ENCODE results near the gene MTERF2.

MTERF2 gene

DNA sequence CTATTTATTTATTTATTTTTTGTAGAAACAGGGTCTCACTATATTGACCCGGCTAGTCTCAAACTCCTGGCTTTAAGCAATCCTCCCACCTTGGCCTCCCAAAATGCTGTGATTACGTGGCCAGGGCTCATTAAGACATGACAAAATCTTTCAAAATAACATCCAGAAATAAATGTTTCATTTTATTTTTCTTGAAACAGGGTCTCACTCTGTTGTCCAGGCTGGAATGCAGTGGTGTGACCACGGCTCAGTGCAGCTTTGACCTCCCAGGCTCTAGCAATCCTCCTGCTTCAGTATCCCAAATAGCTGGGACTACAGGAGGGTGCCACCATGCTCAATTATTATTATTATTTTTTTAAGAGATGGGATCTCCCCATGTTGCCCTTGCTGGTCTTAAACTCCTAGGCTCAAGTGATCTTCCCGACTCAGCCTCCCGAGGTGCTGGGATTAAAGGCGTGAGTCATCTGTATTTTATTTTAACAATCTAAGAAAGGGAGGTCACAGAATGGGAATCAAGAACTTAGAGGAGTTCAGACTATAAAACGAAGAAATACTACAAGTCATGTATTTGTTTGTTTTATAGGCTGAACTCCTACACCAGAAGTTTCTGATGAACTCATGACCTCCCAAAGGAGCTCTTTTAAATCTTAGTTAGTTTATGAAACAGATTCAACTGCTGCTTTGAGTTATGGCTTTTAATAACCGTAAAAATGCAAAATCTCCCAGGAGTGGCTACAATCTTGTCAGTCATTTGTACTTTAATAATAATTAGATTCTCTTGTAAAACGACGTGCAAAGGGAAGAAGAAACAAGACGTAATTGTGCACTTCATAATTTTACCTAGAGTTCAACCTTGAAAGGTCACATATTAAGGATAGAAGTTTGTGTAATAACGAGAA, 33.3 kb downstream of the MTERF2 start:
- DNase-seq (ENCODE audit: low spot score): no peak

DNA sequence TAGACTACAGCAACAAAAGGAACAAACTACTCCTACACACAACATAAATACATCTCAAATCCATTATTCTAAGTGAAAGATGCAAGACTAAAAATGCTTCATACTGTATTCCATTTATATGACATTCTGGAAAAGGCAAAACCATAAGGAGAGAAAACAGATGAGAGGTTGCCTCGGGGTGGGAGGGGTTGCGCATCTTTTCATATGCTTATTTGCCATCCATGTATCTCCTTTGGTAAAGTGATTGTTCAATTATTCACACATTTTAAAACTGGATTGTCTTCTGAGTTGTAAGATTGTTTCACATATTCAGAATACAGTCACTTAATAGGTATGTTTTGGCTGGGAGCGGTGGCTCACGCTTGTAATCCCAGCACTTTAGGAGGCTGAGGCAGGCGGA, 36.4 kb downstream of the MTERF2 start:
- no peak for DNase-seq (ENCODE audit: low spot score)

- DNase-seq (ENCODE audit: low spot score): no peak
Observed at GRCh38 chr12:106947461-106947860, 39.5 kb downstream of the MTERF2 start.

DNA sequence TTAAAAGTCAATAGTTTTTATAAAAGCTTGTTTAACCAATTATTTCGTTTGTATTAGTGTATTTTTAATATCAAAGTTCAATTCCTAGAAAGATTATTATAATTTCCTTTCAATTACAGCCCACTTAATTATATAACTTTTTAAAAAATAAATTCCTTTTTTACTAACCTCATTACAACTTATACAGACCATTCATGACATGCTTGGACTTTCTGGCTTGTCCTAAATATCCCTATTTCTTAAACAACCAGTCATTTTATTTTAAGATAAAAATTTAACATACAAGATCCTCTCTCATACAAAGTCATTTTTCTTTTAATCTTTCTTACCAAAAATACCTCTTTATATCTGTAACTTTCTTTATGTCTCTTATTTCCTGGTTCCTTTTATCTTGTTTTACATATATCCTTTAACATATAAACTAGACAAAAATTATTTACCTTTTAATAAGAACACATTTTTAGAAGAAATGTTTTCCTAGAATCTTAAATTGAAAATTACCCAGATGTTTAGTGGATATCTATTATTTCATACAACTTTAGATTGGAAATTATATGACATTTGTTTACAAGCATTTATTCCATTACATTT, 41.6 kb downstream of the MTERF2 start:
- no peak for DNase-seq (ENCODE audit: low spot score)

DNA sequence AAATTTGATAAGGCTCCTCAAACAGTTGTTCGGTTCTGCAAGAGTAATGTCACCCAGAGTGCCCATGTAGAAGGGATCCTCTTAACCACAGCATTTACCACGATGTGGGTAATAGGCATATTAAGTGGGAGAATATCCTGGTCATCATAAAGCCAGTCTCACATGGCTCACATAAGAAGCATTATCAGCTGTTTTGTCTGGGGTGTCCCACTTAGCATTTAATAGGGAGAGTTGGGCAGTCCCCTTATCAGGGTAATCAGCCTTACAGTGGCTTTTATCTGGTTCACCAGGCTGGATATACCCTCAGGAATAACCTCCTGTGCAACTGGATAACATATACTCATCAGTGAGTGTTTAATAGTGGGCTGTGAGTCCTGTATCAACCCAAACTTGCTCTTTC, 44.2 kb downstream of the MTERF2 start:
- DNase-seq (ENCODE audit: low spot score): no peak

DNA sequence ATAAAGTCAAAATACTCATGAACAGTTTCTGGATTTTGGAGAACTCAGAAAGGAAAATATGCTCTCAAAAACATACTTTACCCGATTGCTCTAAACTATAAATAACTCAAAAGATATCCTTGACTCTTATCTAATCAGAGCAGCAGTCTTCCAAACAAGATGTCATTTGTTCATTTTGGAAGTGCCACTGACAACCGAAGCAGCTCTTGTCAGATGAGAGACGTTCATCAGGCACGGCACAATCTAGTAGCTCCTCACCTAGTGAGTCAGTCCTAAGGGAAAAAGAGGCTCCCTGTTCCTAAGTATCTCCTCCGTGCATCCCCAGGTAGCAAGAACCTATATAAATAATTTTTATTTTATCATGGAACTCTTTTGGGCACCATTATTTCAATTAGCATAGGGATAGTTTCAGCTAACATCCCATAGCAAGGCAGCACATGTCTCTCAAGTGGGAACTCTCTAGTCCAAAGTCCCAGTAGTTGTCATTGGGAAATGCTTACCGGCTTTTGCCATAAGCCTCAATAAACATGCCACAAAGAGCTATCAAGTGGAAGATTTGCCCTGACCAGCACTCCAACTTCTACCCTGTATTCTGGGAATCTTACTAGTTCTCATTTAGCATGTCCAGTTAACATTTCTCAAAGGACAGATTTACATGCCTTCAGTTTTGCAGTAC, 45.3 kb downstream of the MTERF2 start:
- DNase-seq (ENCODE audit: low spot score): no peak

- DNase-seq (ENCODE audit: low spot score): no peak
Observed at GRCh38 chr12:106934277-106934676, 52.7 kb downstream of the MTERF2 start.
